ENCODE results near the gene PRKN. TPM values are rescaled to one million over a fixed set of nuclear protein-coding genes. Genes with fewer than 3 reads are reported as not detected.

PRKN gene
- total RNA-seq, 1 donor from 2014 or later = 7.0 TPM

DNA sequence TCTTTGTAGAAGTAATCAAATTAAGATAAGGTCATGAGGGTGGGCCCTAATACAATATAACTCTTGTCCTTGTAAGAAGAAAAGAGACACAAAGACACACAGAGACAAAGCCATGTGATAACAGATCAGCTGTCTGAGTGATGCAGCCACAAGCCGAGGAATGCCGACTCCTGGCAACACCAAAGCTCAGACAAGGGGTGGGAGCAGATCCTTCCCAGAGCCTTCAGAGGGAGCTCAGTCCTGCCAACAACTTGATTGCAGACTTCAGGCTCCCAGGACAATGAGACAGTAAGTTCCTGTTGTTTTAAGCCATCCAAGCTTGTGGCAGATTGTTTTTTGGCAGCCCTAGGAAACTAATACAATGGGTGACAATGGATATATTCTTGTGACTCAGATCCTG, 1128.7 kb downstream of the PRKN start:
- H3K27me3 Mint-ChIP-seq (ENCODE audit: unreplicated experiment) = no peaks in the 10 kb centered on the region
- H3K9me3 Mint-ChIP-seq (ENCODE audit: unreplicated experiment) = no peaks in the 10 kb centered on the region
- H3K4me3 Mint-ChIP-seq (ENCODE audit: unreplicated experiment) = no peak overlapping the region
- TF ChIP-seq, protein P1, sequence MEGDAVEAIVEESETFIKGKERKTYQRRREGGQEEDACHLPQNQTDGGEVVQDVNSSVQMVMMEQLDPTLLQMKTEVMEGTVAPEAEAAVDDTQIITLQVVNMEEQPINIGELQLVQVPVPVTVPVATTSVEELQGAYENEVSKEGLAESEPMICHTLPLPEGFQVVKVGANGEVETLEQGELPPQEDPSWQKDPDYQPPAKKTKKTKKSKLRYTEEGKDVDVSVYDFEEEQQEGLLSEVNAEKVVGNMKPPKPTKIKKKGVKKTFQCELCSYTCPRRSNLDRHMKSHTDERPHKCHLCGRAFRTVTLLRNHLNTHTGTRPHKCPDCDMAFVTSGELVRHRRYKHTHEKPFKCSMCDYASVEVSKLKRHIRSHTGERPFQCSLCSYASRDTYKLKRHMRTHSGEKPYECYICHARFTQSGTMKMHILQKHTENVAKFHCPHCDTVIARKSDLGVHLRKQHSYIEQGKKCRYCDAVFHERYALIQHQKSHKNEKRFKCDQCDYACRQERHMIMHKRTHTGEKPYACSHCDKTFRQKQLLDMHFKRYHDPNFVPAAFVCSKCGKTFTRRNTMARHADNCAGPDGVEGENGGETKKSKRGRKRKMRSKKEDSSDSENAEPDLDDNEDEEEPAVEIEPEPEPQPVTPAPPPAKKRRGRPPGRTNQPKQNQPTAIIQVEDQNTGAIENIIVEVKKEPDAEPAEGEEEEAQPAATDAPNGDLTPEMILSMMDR (IDR thresholded peaks at IDR 0.05; ENCODE audit: partially characterized antibody, unreplicated experiment) = no peak
- no peak overlapping the region for H3K27ac Mint-ChIP-seq (ENCODE audit: unreplicated experiment)
- H3K36me3 Mint-ChIP-seq (ENCODE audit: unreplicated experiment) = no peaks in the 10 kb centered on the region
- no peaks in the 10 kb centered on the region for H3K4me1 Mint-ChIP-seq (ENCODE audit: low read depth, unreplicated experiment)
- no peak for DNase-seq

DNA sequence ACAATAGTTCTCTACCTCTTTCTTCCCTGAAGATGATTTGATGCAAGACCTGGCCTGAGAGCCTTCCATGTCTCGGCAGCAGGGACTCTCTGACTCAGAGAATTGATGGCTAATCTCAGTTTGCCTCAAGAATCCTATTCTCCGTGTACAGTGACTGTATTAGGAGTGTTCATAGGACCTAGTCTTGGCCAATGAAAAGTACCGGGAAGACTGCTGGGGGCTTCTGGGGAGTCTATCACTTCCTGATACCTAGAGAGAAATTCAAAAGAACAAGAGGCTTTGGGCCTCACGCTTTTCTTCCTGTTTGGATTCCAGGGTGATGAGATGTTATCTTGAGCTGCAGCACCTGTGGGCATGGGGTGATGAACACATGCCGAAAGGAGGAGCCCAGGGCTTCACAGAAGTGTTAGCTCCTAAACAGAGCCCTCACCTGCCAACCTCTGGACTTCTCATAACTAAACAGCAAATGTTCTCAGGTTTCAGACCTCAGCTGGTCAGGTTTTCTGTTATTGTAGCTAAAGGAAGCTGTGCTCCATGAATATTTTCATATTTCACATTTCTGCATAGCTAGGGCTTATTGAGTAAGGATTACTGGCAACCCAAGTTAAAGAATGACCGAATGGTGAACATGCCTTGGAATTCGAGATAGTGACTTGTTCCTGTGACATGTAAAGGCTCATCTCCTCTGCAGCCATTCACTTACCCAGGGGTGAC, 1130.6 kb downstream of the PRKN start:
- Mint-ChIP-seq H3K27me3 (ENCODE audit: unreplicated experiment) (peaks cover 2% of the 10 kb centered on the region), H3K4me3 (ENCODE audit: unreplicated experiment) (no peak overlapping the region), H3K4me1 (ENCODE audit: low read depth, unreplicated experiment) (no peaks in the 10 kb centered on the region), H3K9me3 (ENCODE audit: unreplicated experiment) (peaks cover 2% of the 10 kb centered on the region), H3K36me3 (ENCODE audit: unreplicated experiment) (no peaks in the 10 kb centered on the region), H3K27ac (ENCODE audit: unreplicated experiment) (no peak overlapping the region)
- no peak for DNase-seq
- TF ChIP-seq, protein P1 (IDR thresholded peaks at IDR 0.05; ENCODE audit: partially characterized antibody, unreplicated experiment) = no peak

DNA sequence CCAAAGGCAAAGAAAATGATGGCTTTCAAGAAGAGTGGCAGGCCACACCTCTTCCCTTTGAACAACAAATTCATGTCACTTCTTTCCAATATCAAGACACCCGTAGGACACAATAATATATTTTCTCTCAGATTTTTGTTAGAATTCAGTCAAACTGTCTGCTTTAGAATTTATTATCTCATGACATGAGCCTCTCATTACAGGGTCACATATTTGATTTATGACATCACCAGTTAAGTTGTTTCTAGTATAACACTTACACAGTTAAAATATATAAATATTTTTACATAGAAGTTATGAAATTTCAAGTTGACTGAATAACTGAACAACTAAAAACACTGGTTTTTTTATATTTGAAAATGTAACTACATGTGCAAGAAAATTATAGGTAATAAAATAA, 1133.2 kb downstream of the PRKN start:
- Mint-ChIP-seq H3K36me3 (ENCODE audit: unreplicated experiment) (no peaks in the 10 kb centered on the region), H3K27ac (ENCODE audit: unreplicated experiment) (no peak overlapping the region), H3K4me1 (ENCODE audit: low read depth, unreplicated experiment) (peaks cover 3% of the 10 kb centered on the region), H3K27me3 (ENCODE audit: unreplicated experiment) (peaks cover 2% of the 10 kb centered on the region), H3K4me3 (ENCODE audit: unreplicated experiment) (no peak overlapping the region), H3K9me3 (ENCODE audit: unreplicated experiment) (peaks cover 4% of the 10 kb centered on the region)
- TF ChIP-seq, protein P1 (IDR thresholded peaks at IDR 0.05; ENCODE audit: partially characterized antibody, unreplicated experiment) = no peak
- DNase-seq = no peak

DNA sequence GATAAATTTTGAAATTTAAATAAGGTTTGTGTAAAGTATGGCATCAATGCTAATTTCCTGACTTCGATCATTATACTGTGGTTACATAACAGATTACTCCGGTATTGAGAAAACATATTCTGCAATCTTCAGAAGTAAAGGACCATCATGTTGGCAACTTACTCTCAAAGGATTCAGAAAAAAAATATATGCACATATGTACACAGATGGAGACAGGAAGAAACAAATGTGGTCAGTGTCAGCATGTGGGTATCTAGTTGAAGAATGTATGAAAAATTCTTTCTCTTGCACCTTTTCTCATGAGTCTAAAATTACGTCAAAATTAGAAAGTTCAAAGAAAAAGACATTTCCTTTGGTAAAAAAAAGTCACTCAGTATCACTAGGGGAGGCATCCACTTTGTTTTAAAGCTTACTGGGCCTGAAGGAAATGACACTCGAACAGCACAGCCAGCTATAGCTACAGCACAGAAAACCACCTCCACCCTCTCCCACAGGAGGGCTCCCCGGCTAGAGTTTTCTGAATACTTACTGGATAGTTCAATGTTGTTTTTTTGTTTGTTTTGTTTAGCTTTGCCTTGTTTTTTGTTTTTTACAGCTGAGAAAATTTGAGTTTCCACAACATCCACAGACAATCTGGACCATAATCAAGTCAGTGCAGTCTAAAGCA, 1136.5 kb downstream of the PRKN start:
- Mint-ChIP-seq H3K4me3 (ENCODE audit: unreplicated experiment) (no peak overlapping the region), H3K27ac (ENCODE audit: unreplicated experiment) (no peak overlapping the region), H3K9me3 (ENCODE audit: unreplicated experiment) (peaks cover 4% of the 10 kb centered on the region), H3K27me3 (ENCODE audit: unreplicated experiment) (peaks cover 2% of the 10 kb centered on the region), H3K4me1 (ENCODE audit: low read depth, unreplicated experiment) (peaks cover 3% of the 10 kb centered on the region), H3K36me3 (ENCODE audit: unreplicated experiment) (no peaks in the 10 kb centered on the region)
- TF ChIP-seq, protein P1 (IDR thresholded peaks at IDR 0.05; ENCODE audit: partially characterized antibody, unreplicated experiment) = no peak
- DNase-seq = no peak

DNA sequence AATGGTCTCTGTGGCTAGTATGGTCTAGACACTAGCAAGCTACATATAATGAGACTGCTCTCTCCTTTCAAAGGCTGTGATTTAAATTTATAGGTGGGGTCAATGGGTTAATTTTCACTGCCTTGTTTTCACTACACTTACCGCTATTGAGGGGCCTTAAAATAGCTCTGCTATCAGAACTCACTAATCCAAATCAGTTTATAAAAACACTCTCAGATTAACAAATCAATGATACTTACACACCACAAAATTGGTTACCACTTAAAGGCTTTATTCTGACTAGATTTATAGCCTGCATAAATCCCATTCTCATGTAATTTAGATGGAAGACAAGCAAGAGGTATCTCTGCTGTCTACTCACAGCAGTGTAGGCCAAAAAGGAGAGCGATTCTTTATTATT, 1140.7 kb downstream of the PRKN start:
- peaks cover 3% of the 10 kb centered on the region for H3K4me1 Mint-ChIP-seq (ENCODE audit: low read depth, unreplicated experiment)
- TF ChIP-seq, protein P1 (IDR thresholded peaks at IDR 0.05; ENCODE audit: partially characterized antibody, unreplicated experiment) = no peak
- no peaks in the 10 kb centered on the region for H3K36me3 Mint-ChIP-seq (ENCODE audit: unreplicated experiment)
- no peak overlapping the region for H3K27ac Mint-ChIP-seq (ENCODE audit: unreplicated experiment)
- DNase-seq = no peak
- peaks cover 2% of the 10 kb centered on the region for H3K9me3 Mint-ChIP-seq (ENCODE audit: unreplicated experiment)
- no peaks in the 10 kb centered on the region for H3K27me3 Mint-ChIP-seq (ENCODE audit: unreplicated experiment)
- H3K4me3 Mint-ChIP-seq (ENCODE audit: unreplicated experiment) = no peak overlapping the region
